Fibroblast of lung (primary cell): Measurements from ENCODE around the gene CORO2A. TPM values are rescaled to one million over a fixed set of nuclear protein-coding genes. Genes with fewer than 3 reads are reported as not detected.

Source experiments
- DNase-seq, 2 donors: peaks; one replicate each; pipeline versions ENCODE4 v3.0.0 to v3.0.0-alpha.2; 2010; ENCODE audit warnings: low read depth in 2 of 2
- H2AFZ ChIP-seq: 2 replicates; pipeline ENCODE4 v1.5.1; 2012; ENCODE audit warnings: low read length, control low read depth, inconsistent platforms
- H3K27ac ChIP-seq: 2 replicates; pipeline ENCODE4 v1.5.1; 2011; ENCODE audit warnings: low read length, control low read depth; ENCODE audit not compliant: insufficient read depth
- H3K27me3 ChIP-seq: 2 replicates; pipeline ENCODE4 v1.5.1; 2011; ENCODE audit warnings: mild to moderate bottlenecking, low read length; ENCODE audit not compliant: control insufficient read depth, insufficient read depth
- H3K36me3 ChIP-seq: 2 replicates; pipeline ENCODE4 v1.5.1; 2011; ENCODE audit warnings: low read length; ENCODE audit not compliant: control insufficient read depth, insufficient read depth
- H3K4me1 ChIP-seq: 2 replicates; pipeline ENCODE4 v1.5.1; 2011; ENCODE audit warnings: low read length; ENCODE audit not compliant: control insufficient read depth, insufficient read depth; ENCODE audit errors: extremely low read depth
- H3K4me2 ChIP-seq: 2 replicates; pipeline ENCODE4 v1.5.1; 2011; ENCODE audit warnings: low read length, control low read depth; ENCODE audit not compliant: insufficient read depth; ENCODE audit errors: extremely low read depth
- H3K4me3 ChIP-seq, 4 experiments: fragments of 200-600 bp in 1 of 4; sonication (generic) in 1 of 4; replicated peaks in 1 of 4; 2 replicates each; pipeline ENCODE4 v1.5.1; 2011 to 2016; ENCODE audit warnings: low read length in 4 of 4, low read depth in 3 of 4, mild to moderate bottlenecking in 3 of 4, control low read depth in 2 of 4, inconsistent platforms in 1 of 4, mixed read lengths in 1 of 4; ENCODE audit not compliant: insufficient read depth in 1 of 4; ENCODE audit errors: control extremely low read depth in 1 of 4
- H3K79me2 ChIP-seq: 2 replicates; pipeline ENCODE4 v1.5.1; 2012; ENCODE audit warnings: mild to moderate bottlenecking, low read length, inconsistent platforms; ENCODE audit not compliant: control insufficient read depth, insufficient read depth
- H3K9ac ChIP-seq: 2 replicates; pipeline ENCODE4 v1.5.1; 2011; ENCODE audit warnings: mild to moderate bottlenecking, low read length, control low read depth; ENCODE audit not compliant: insufficient read depth
- H3K9me3 ChIP-seq: 2 replicates; pipeline ENCODE4 v1.5.1; 2012; ENCODE audit warnings: low read depth, low read length; ENCODE audit not compliant: control insufficient read depth, insufficient read depth
- H4K20me1 ChIP-seq: 2 replicates; pipeline ENCODE4 v1.5.1; 2011; ENCODE audit warnings: low read length; ENCODE audit not compliant: control insufficient read depth, insufficient read depth; ENCODE audit errors: extremely low read depth
- EZH2 ChIP-seq: IDR thresholded peaks from 2 replicates; pipeline ENCODE4 v1.5.1; 2012; ENCODE audit warnings: low read length, control low read depth, mild to moderate bottlenecking; ENCODE audit errors: missing control alignments
- polyA plus RNA-seq, 2 donors: library from polyadenylated mRNA; depleted of rRNA in 1 of 2; stranded (reverse) in 1 of 2; unstranded in 1 of 2; fragments of >200 nt; gene quantifications; 2 replicates each; pipeline ENCODE4 v1.2.1, GENCODE V29; 2011 to 2012; ENCODE audit warnings: missing spikeins in 1 of 2
- total RNA-seq: library from RNA; depleted of rRNA; stranded (reverse); fragments of >200 nt; gene quantifications from 2 replicates; pipeline ENCODE4 v1.2.1, GENCODE V29; 2014
- TF ChIP-seq, protein P1 (sequence below), 2 donors: IDR thresholded peaks in 1 of 2; conservative IDR thresholded peaks in 1 of 2; 1 replicate in 1 of 2; 2 replicates in 1 of 2; pipeline ENCODE4 v1.5.1; 2011 to 2012; ENCODE audit warnings: low read length in 2 of 2, control low read depth in 1 of 2, inconsistent platforms in 1 of 2, low read depth in 1 of 2, mild to moderate bottlenecking in 1 of 2

Gene CORO2A
- total and polyA plus RNA-seq, 2 donors (not counting 1 experiment from before 2014, with no cell fraction given): 0.11 to 0.50 TPM

DNA sequence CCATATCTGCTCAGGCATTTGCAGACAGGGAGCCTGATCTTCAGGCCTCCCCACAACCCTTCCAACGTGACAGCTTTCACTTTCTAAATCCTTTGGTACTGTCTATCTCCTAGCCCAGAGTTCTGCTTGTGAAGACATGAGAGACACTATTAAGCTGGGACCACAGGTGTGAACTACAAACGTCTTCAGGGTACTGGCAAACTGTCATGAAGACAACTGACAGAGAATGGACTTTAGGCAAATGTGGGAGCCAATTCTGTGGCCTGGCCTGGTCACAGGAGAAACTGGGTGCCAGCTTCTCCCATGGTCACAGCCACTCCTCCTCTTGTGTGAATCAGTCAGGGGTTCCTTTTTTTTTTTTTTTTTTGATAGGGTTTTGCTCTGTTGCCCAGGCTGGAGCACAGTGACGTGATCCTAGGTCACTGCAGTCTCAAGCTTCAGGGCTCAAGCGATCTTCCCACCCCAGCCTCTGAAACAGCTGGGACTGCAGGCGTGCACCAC lies 83.9 kb downstream of the CORO2A start:
- H3K4me3 ChIP-seq: no peak overlapping the region
- H3K4me1 ChIP-seq: no peaks in the 10 kb centered on the region
- H3K4me2 ChIP-seq: no peak overlapping the region
- no peak overlapping the region for H2AFZ ChIP-seq
- H3K27me3 ChIP-seq: no peaks in the 10 kb centered on the region
- H3K9me3 ChIP-seq: no peaks in the 10 kb centered on the region
- H3K27ac ChIP-seq: no peak overlapping the region
- H3K9ac ChIP-seq: no peak overlapping the region
- TF ChIP-seq, protein P1, sequence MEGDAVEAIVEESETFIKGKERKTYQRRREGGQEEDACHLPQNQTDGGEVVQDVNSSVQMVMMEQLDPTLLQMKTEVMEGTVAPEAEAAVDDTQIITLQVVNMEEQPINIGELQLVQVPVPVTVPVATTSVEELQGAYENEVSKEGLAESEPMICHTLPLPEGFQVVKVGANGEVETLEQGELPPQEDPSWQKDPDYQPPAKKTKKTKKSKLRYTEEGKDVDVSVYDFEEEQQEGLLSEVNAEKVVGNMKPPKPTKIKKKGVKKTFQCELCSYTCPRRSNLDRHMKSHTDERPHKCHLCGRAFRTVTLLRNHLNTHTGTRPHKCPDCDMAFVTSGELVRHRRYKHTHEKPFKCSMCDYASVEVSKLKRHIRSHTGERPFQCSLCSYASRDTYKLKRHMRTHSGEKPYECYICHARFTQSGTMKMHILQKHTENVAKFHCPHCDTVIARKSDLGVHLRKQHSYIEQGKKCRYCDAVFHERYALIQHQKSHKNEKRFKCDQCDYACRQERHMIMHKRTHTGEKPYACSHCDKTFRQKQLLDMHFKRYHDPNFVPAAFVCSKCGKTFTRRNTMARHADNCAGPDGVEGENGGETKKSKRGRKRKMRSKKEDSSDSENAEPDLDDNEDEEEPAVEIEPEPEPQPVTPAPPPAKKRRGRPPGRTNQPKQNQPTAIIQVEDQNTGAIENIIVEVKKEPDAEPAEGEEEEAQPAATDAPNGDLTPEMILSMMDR (conservative IDR thresholded peaks at IDR 0.05 in 1 of 2, IDR thresholded peaks at IDR 0.05 in 1 of 2; ENCODE audit: low read depth in 1 of 2, low read length in 2 of 2): no peak
- no peak for TF ChIP-seq EZH2
- no peaks in the 10 kb centered on the region for H3K79me2 ChIP-seq
- H3K36me3 ChIP-seq: no peaks in the 10 kb centered on the region
- H4K20me1 ChIP-seq: no peaks in the 10 kb centered on the region
- DNase-seq: no peak

DNA sequence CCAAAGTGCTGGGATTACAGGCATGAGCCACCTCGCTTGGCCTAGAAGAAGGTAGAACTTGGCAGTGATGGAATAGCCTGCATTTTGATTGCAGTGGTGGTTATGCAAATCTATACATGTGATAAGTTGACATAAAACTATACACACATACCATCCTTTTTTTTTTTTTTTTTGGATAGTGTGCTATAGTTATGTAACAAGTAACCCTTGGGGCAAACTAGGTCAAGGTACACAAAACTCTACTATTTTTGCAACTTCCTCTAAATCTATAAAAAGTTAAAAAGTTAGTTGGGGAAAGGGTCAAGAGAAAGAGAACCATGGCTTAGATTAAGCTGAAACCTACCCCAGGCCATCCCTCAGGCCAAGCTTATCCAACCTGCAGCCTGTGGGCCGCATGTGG lies 84.5 kb downstream of the CORO2A start:
- no peaks in the 10 kb centered on the region for H3K36me3 ChIP-seq
- no peak overlapping the region for H2AFZ ChIP-seq
- no peaks in the 10 kb centered on the region for H4K20me1 ChIP-seq
- no peaks in the 10 kb centered on the region for H3K27me3 ChIP-seq
- no peak for TF ChIP-seq EZH2
- TF ChIP-seq, protein P1 (conservative IDR thresholded peaks at IDR 0.05 in 1 of 2, IDR thresholded peaks at IDR 0.05 in 1 of 2; ENCODE audit: low read depth in 1 of 2, low read length in 2 of 2): no peak
- no peaks in the 10 kb centered on the region for H3K79me2 ChIP-seq
- H3K27ac ChIP-seq: no peak overlapping the region
- no peak overlapping the region for H3K4me3 ChIP-seq
- H3K4me1 ChIP-seq: no peaks in the 10 kb centered on the region
- H3K4me2 ChIP-seq: no peak overlapping the region
- no peak overlapping the region for H3K9ac ChIP-seq
- DNase-seq: no peak
- no peaks in the 10 kb centered on the region for H3K9me3 ChIP-seq

DNA sequence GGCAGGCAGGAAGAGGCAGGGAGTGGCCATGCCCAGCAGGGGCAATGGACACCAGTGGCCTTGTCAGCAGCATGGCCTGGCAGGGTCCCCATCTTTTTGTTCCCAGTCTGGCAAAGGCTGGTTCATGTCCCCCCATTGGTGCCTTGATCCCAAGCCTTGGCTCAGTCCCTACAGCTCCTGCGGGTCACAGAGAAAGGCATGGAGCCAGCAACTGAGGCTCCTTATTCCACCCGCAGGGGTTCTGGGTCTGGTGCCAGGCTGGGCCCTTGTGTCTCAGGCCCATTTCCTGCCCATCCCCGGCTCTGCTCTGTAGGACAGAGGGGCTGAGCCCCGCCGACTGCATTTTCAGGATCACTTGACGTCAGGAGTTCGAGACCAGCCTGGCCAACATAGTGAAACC lies 87.4 kb downstream of the CORO2A start:
- Histone ChIP-seq H3K27ac (no peak overlapping the region), H3K4me2 (no peak overlapping the region), H3K9me3 (no peaks in the 10 kb centered on the region), H3K4me3 (no peak overlapping the region), H3K79me2 (no peaks in the 10 kb centered on the region), H3K27me3 (no peaks in the 10 kb centered on the region), H3K36me3 (no peaks in the 10 kb centered on the region), H3K9ac (no peak overlapping the region), H3K4me1 (no peaks in the 10 kb centered on the region), H4K20me1 (no peaks in the 10 kb centered on the region), H2AFZ (no peak overlapping the region)
- no peak for DNase-seq
- no peak for TF ChIP-seq EZH2
- TF ChIP-seq, protein P1 (conservative IDR thresholded peaks at IDR 0.05 in 1 of 2, IDR thresholded peaks at IDR 0.05 in 1 of 2; ENCODE audit: low read depth in 1 of 2, low read length in 2 of 2): no peak
